ENCODE data around the gene EBI3. TPM values are rescaled to one million over a fixed set of nuclear protein-coding genes. Genes with fewer than 3 reads are reported as not detected.
"Not testable (repeated sequence)": the region's sequence is repeated elsewhere in the genome, so short reads cannot be mapped to it uniquely, and the experiment has no call there.

The EBI3 gene
- total RNA-seq, 6 experiments from 2014 or later, result 0.73 to 4.1 (median 2.0) TPM

DNA sequence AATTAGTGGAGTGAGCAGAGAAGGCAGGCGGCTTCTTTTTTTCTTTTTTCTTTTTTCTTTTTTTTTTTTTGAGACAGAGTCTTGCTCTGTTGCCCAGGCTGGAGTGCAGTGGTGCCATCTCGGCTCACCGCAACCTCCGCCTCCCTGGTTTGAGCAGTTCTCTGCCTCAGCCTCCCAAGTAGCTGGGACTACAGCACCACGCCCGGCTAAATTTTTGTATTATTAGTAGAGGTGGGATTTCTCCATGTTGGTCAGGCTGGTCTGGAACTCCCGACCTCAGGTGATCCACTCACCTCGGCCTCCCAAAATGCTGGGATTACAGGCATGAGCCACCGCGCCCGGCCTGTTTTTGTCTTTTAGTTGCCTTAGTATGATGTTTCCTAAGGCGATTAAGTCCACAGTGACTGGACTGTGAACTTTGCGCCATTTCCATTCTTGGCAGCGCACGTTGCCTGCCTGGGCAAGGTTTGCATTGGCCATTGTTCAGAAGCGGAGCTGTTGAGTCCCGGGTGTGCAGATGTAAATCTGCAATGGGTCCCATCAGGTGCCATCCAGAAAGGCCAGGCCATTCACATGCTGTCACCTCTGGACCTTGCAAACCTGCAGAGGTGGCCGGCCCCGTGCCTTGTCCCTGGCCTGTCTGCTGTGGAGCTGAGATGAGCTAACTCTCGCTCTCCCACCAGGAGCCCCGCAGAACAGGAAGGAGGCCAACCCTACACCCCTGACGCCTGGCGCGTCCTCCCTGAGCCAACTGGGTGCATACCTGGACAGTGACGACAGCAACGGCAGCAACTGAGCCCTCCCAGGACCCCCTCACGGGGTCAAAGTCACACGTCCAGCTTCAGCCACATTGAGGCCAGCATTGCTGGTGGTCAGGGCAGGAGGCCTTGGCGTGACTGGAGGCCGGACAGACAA, 38.8 kb downstream of the EBI3 start:
- ATAC-seq, result peak; percentile 79 to 89 (median 88)
- Histone ChIP-seq H3K4me3 (peak overlapping the region in 2 of 3 donors; percentile 9), H3K9me3 (no peaks in the 10 kb centered on the region), H3K4me1 (peaks cover 0 to 21% (median 8%) of the 10 kb centered on the region in 4 donors), H3K27ac (peak overlapping the region; percentile 69 to 94 (median 70)), H3K36me3 (peaks cover 0 to 28% (median 2%) of the 10 kb centered on the region in 4 donors), H3K27me3 (no peaks in the 10 kb centered on the region)
- 26% methylated on average over 20 of the region's 30 CpGs for WGBS (ENCODE audit: insufficient coverage, low coverage, low lambda C conversion rate, missing lambda C conversion rate)
- TF ChIP-seq CTCF (IDR thresholded peaks at IDR 0.05), result peak in 2 of 4 donors; percentile 3 to 24
- TF ChIP-seq POLR2A (IDR thresholded peaks at IDR 0.05), result peak; percentile 57
- DNase-seq, result peak; percentile 83 to 95 (median 92)
- intact Hi-C loops (cut with DNase I), result loop anchor here in 1 of 2 donors (5.0 to 10.0 kb wide), 2 partner anchors 94 to 227 kb away; no protein-coding TSS in a partner anchor

- Histone ChIP-seq H3K27me3 (no peaks in the 10 kb centered on the region), H3K27ac (peak overlapping the region; percentile 66 to 94 (median 69)), H3K36me3 (peaks cover 0 to 25% (median 2%) of the 10 kb centered on the region in 4 donors), H3K4me1 (peaks cover 0 to 21% (median 8%) of the 10 kb centered on the region in 4 donors), H3K9me3 (no peaks in the 10 kb centered on the region), H3K4me3 (no peak overlapping the region)
- WGBS (ENCODE audit: insufficient coverage, low coverage, low lambda C conversion rate, missing lambda C conversion rate), result 4% methylated on average over 3 of the region's 13 CpGs
- ATAC-seq (peak; percentile 19 to 46 (median 36)), DNase-seq (no peak)
- intact Hi-C loops (cut with DNase I), result loop anchor here in 1 of 2 donors (5.0 to 10.0 kb wide), 2 partner anchors 93 to 226 kb away; no protein-coding TSS in a partner anchor
- TF ChIP-seq POLR2A (IDR thresholded peaks at IDR 0.05) (no peak), CTCF (IDR thresholded peaks at IDR 0.05) (peak; percentile 10 to 42 (median 24))
These were observed 39.6 kb downstream of the EBI3 start for GRCh38 chr19:4268816-4269430.

DNA sequence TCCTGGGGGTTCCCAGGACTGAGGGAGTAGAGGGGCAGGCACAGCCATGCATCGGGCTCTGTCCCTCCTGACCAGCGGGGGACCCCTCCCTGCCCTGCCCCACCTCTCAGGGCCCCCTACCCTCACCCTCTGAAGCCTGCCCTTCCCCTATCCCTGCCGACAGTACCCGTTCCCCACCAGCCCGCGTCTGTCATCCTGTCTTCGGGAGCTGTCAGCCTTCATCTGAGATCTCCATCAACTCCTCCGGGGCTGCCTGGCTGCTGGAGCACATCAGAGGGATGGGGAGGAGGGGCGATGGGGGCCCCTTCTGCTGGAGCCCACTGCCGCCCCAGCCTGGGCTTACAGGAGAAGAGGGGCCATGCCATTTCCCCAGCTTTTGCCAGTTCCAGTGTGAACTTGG, 43.6 kb downstream of the EBI3 start:
- H3K4me1 ChIP-seq, result peaks cover 0 to 19% (median 6%) of the 10 kb centered on the region in 4 donors
- H3K4me3 ChIP-seq, result no peak overlapping the region
- intact Hi-C loops (cut with DNase I), result no loop called here
- TF ChIP-seq CTCF (IDR thresholded peaks at IDR 0.05) (no peak), POLR2A (IDR thresholded peaks at IDR 0.05) (no peak)
- ATAC-seq (no peak), DNase-seq (no peak)
- H3K36me3 ChIP-seq, result peaks cover 0 to 9% (median 0%) of the 10 kb centered on the region in 4 donors
- H3K27ac ChIP-seq, result no peak overlapping the region
- no peaks in the 10 kb centered on the region for H3K9me3 ChIP-seq
- 79% methylated on average over 2 of the region's 10 CpGs for WGBS (ENCODE audit: insufficient coverage, low coverage, low lambda C conversion rate, missing lambda C conversion rate)
- no peaks in the 10 kb centered on the region for H3K27me3 ChIP-seq

- DNase-seq; H3K27me3 ChIP-seq; H3K9me3 ChIP-seq; H3K27ac ChIP-seq; H3K36me3 ChIP-seq; intact Hi-C loops (cut with DNase I); H3K4me3 ChIP-seq: not testable (repeated sequence)
- peaks cover 0 to 10% (median 2%) of the 10 kb centered on the region in 4 donors for H3K4me1 ChIP-seq
- ATAC-seq, result peak; percentile 22 to 72 (median 55)
- WGBS (ENCODE audit: insufficient coverage, low coverage, low lambda C conversion rate, missing lambda C conversion rate), result 15% methylated on average over 6 of the region's 6 CpGs
These were observed 45.0 kb downstream of the EBI3 start for GRCh38 chr19:4274321-4274686.

All from right lobe of liver (tissue), 6 donors.